Subcutaneous adipose tissue (tissue), 4 donors: ENCODE measurements around the gene TM4SF18. TPM values are rescaled to one million over a fixed set of nuclear protein-coding genes. Genes with fewer than 3 reads are reported as not detected.

Experiments
- CTCF ChIP-seq: fragments of 450-650 bp; IDR thresholded peaks from one replicate; pipeline ENCODE4 v1.5.1; 2016; ENCODE audit warnings: low read depth, mild to moderate bottlenecking, control low read depth, antibody characterized with exemption, moderate library complexity
- total RNA-seq, 4 donors: library from RNA; depleted of rRNA; stranded (reverse); fragments of >200 nt; gene quantifications; one replicate each; pipeline ENCODE4 v1.1.0, GENCODE V29; 2016

TM4SF18 gene
- total RNA-seq, 4 donors from 2014 or later, result 4.4 to 30.0 (median 13.3) TPM

DNA sequence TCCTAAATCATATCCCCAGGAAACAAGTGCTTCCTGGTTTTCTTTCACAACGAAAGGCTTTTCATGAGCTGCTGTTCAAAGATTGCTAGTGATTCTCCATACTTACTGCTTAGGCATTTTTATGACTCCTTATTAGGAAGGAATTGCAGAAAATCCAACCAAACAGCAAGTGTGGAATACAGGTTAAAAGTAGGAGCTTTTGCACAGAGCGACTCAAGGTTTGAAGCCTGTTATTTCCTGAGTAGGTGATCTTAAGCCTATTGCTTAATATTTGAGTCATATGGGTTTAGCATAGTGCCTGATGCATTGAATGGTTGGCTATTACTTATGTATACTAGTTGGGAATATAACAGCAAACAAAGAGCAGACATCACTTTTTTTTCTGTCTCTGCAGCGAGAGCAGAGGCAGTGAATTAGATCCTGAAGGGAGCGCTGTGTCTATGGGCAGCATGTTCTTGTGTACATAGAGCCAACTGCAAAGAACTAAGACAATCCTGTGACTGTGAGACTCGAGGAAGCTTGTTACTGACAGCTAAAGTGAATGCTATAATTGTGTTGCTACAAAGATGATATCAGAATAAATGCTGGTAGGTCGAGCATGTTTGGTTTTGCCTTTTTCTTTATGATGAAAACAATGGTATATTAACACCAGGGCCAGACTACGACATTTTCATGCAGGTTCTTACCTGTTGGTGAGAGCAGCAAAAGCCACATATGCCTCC is 37.7 kb upstream of the TM4SF18 start:
- no peak for TF ChIP-seq CTCF

DNA sequence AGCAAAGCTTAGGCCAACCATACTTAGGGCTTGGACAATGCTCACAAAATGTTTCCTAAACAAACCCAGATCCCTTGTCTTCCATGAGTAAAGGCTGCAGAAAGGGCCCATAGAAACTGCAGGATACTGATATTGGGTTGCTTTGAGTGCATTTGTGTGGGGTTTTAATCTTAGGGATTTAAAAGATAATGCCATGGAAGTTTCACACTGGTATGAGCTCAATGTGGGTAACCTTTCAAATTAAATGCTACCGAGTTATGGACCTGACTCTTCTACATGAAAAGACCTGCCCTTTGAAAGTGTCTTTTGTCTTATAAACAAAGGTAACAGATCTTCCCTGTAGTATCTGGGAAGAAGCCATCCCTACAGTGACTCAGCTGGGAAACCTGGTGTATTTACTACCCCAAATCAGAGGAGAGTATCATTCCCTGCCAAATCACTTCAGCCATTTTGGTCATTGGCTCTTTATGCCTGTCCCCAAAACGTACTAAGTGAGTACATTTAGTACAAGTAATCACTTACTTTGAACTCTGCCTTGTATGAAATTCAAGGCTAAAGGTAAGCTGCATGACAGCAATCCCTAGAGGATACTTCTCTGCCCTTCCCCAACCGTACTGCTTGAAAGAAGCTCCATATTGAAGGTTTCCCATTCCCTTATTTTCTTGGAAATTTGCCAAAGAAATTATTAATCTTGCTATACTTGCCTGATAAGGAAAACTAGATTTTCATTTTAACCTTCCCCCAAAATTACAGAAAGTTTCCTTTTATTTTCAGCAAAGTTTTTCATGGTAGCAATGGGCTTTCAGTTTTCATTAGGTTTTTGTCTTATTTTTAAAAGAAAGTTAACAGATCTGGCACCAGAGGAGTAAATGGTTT is 36.8 kb upstream of the TM4SF18 start:
- no peak for TF ChIP-seq CTCF

- TF ChIP-seq CTCF, result no peak
These were observed 35.5 kb upstream of the TM4SF18 start for GRCh38 chr3:149368674-149369497.

- TF ChIP-seq CTCF, result no peak
These were observed 34.8 kb upstream of the TM4SF18 start for GRCh38 chr3:149368201-149368673.

GRCh38 chr3:149366941-149367840 is 33.8 kb upstream of the TM4SF18 start:
- TF ChIP-seq CTCF, result no peak

- no peak for TF ChIP-seq CTCF
These were observed 32.6 kb upstream of the TM4SF18 start for GRCh38 chr3:149366031-149366430.
